ENCODE measurements around the gene CFAP97. TPM values are rescaled to one million over a fixed set of nuclear protein-coding genes. Genes with fewer than 3 reads are reported as not detected.

The CFAP97 gene
- 10 to 100 TPM in 4 of 5 donors, 1 to 10 TPM in 1; 8.7 to 39.8 (median 22.5) TPM for total RNA-seq
- 10 to 100 TPM in 1 of 3 donors, 1 to 10 TPM in 2; 4.8 to 11.0 (median 8.8) TPM for polyA plus RNA-seq
- long read RNA-seq, donor 1, partial matches to known transcripts: 6 of 6 reads
- long read RNA-seq, donor 1, other reads (novel, unspliced or antisense): 0 of 6 reads
- long read RNA-seq, donor 2, full-length matches to known transcripts: 3 of 3 reads
- long read RNA-seq, donor 2, partial matches to known transcripts: 0 of 3 reads
- long read RNA-seq, donor 2, other reads (novel, unspliced or antisense): 0 of 3 reads
- long read RNA-seq, donor 3, full-length matches to known transcripts: 1 of 1 reads
- long read RNA-seq, donor 3, partial matches to known transcripts: 0 of 1 reads
- long read RNA-seq, donor 3, other reads (novel, unspliced or antisense): 0 of 1 reads
- long read RNA-seq, donor 4: 0 reads
- long read RNA-seq, donor 5, full-length matches to known transcripts: 3 of 18 reads
- long read RNA-seq, donor 5, partial matches to known transcripts: 15 of 18 reads
- long read RNA-seq, donor 5, other reads (novel, unspliced or antisense): 0 of 18 reads
- long read RNA-seq, donor 6, full-length matches to known transcripts: 8 of 42 reads
- long read RNA-seq, donor 6, partial matches to known transcripts: 34 of 42 reads
- long read RNA-seq, donor 6, other reads (novel, unspliced or antisense): 0 of 42 reads
- long read RNA-seq, donor 7, full-length matches to known transcripts: 4 of 4 reads
- long read RNA-seq, donor 7, partial matches to known transcripts: 0 of 4 reads
- long read RNA-seq, donor 7, other reads (novel, unspliced or antisense): 0 of 4 reads
- long read RNA-seq, donor 8, full-length matches to known transcripts: 4 of 4 reads
- long read RNA-seq, donor 8, partial matches to known transcripts: 0 of 4 reads
- long read RNA-seq, donor 8, other reads (novel, unspliced or antisense): 0 of 4 reads
- long read RNA-seq, donor 9, partial matches to known transcripts: 8 of 8 reads
- long read RNA-seq, donor 9, other reads (novel, unspliced or antisense): 0 of 8 reads
- long read RNA-seq, donor 10, full-length matches to known transcripts: 4 of 12 reads
- long read RNA-seq, donor 10, partial matches to known transcripts: 8 of 12 reads
- long read RNA-seq, donor 10, other reads (novel, unspliced or antisense): 0 of 12 reads

DNA sequence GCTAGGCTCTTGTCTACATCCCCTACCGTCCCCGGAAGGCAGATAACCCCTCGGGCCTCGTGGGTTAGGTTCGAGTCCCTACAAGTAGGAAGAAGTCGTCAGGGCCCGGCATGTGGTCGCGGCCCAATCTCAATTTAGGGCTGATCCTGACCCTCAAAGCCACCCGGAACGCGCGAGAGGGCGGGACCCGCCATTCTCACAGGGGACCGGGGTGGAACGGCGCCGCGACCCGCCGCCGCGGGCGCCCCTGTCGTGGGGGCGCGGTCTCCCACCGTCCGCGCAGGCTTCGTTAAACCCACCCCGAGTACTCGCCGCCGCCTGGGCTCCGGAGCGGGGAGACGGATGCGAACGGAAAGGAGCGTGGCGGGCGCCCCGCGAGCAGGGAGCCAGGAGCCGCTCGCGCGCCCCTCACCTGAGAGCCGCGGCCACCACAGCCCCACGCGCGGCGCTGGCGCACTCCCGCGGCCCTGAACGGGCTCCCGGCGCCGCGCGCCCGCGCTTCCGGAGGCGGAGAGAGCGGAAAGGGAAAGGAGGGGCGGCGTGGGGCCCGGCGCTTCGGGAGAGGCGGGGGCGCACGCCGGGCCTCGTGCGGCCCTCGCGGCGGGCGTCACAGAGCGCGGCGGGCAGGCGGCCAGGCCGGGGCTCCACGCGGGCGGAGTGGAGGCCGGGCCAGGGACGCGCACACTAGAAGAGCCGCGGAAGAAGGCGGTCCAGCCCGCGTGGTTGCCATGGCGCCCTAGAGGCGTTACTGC, at the start of gene CFAP97:
Gene CFAP97 (minus strand): TSS at position 515 of the 752 bp plus-strand sequence. CDS start 12,804 bp downstream, outside the sequence.
- intact Hi-C loops (cut with DNase I; ENCODE audit: low total_unique reads): no loop called here
- WGBS, 5 donors: 0 to 1% (median 0%) methylated on average over 43 to 100 of the region's 103 CpGs

DNA sequence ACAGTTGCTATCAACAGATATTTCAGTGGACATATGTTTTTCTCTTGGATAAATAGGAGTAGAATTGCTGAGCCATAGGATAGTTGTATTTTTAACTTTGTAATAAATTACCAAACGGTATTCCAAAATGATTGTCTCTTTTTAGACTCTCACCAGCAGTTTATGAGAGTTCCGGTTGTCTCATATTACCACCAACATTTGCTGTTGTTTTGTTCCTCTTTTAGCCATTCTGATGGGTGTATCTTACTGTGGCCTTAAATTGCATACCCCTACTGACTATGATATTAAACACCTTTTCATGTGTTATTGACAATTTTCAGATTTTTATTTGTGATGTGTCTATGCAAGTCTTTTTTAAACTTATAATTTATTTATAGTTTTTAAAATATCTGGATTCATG, 45.3 kb upstream of the CFAP97 start:
- WGBS, 5 donors: 75 to 84% (median 80%) methylated on average over 2 of the region's 2 CpGs
- intact Hi-C loops (cut with DNase I; ENCODE audit: low total_unique reads): no loop called here
- no peak overlapping the region for H3K4me3 ChIP-seq
- H3K36me3 ChIP-seq: no peaks in the 10 kb centered on the region
- no peak overlapping the region for H3K27ac ChIP-seq
- no peaks in the 10 kb centered on the region for H3K9me3 ChIP-seq
- DNase-seq: no peak
- no peak for TF ChIP-seq POLR2A (IDR thresholded peaks at IDR 0.05)
- H3K27me3 ChIP-seq: no peaks in the 10 kb centered on the region
- peaks cover 0 to 12% (median 0%) of the 10 kb centered on the region in 4 donors for H3K4me1 ChIP-seq

More for the DNA sequence above, at the start of gene CFAP97:
- Histone ChIP-seq H3K4me3 (peak within 1 kb of the TSS; percentile 69 to 88 (median 81)), H3K27me3 (no peaks in the 10 kb centered on the region), H3K9me3 (no peaks in the 10 kb centered on the region), H3K36me3 (peaks cover 0 to 6% (median 0%) of the 10 kb centered on the region in 4 donors), H3K4me1 (peaks cover 20 to 37% (median 28%) of the 10 kb centered on the region in 4 donors), H3K27ac (peak within 1 kb of the TSS; percentile 96 to 99 (median 98))
- peak; percentile 92 to 96 for DNase-seq
- TF ChIP-seq POLR2AphosphoS5 (IDR thresholded peaks at IDR 0.05) (peak; percentile 11 to 62 (median 45)), POLR2A (IDR thresholded peaks at IDR 0.05) (no peak)

DNA sequence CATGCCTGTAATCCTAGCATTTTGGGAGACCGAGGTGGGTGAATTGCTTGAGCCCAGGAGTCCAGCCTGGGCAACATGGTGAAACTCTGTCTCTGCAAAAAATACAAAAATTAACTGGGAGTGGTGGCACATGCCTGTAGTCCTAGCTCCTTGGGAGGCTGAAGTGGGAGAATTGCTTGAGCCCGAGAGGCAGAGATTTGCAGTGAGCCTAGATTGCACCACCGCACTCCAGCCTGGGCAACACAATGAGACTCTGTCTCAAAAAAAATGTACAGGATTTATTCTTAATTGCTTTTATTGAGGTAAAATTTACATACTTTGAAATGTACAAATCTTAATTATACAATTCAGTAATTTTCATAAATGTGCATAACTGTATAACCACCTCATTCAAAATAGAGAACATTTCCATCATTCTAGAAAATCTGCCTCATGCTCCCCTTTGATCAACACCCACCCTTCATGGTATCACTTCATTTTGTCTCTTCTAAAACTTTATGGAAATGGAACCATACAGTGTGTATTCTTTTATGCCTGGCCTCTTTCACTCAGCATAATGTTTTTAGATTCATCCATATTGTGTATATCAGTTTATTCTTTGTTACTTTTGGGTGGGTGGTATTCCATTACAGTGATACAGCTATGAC, 44.7 kb upstream of the CFAP97 start:
- Histone ChIP-seq H3K4me3 (no peak overlapping the region), H3K9me3 (no peaks in the 10 kb centered on the region), H3K4me1 (peaks cover 0 to 12% (median 0%) of the 10 kb centered on the region in 4 donors), H3K27ac (no peak overlapping the region), H3K36me3 (no peaks in the 10 kb centered on the region), H3K27me3 (no peaks in the 10 kb centered on the region)
- intact Hi-C loops (cut with DNase I; ENCODE audit: low total_unique reads): no loop called here
- DNase-seq: no peak
- WGBS, 5 donors: 93 to 99% (median 95%) methylated on average over 3 of the region's 3 CpGs
- TF ChIP-seq POLR2AphosphoS5 (IDR thresholded peaks at IDR 0.05) (no peak), POLR2A (IDR thresholded peaks at IDR 0.05) (no peak), EP300 (IDR thresholded peaks at IDR 0.05) (no peak)
- TF ChIP-seq, protein P1, sequence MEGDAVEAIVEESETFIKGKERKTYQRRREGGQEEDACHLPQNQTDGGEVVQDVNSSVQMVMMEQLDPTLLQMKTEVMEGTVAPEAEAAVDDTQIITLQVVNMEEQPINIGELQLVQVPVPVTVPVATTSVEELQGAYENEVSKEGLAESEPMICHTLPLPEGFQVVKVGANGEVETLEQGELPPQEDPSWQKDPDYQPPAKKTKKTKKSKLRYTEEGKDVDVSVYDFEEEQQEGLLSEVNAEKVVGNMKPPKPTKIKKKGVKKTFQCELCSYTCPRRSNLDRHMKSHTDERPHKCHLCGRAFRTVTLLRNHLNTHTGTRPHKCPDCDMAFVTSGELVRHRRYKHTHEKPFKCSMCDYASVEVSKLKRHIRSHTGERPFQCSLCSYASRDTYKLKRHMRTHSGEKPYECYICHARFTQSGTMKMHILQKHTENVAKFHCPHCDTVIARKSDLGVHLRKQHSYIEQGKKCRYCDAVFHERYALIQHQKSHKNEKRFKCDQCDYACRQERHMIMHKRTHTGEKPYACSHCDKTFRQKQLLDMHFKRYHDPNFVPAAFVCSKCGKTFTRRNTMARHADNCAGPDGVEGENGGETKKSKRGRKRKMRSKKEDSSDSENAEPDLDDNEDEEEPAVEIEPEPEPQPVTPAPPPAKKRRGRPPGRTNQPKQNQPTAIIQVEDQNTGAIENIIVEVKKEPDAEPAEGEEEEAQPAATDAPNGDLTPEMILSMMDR (IDR thresholded peaks at IDR 0.05): no peak

DNA sequence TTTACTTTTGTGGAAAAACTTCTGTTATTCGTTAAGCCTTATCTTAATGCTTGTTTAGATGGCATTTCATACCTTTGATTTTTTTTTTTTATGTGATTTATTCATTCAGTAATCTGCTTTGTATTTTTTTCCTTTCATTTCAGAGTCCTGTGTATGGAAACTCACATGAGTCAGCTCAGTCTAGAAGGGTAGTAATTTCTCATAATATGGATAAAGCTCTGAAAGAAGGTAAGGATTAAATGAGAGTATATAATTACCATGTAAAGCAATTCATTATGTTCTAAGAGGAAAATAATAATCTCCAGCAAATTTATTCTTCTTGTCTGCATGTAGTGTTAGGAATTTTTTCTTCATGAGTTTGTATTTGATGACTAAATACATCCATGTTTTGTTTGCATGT, 43.4 kb upstream of the CFAP97 start:
- 46 to 65% (median 49%) methylated on average over 1 of the region's 1 CpG for WGBS, 5 donors
- intact Hi-C loops (cut with DNase I; ENCODE audit: low total_unique reads): no loop called here
- Histone ChIP-seq H3K4me3 (no peak overlapping the region), H3K36me3 (no peaks in the 10 kb centered on the region), H3K9me3 (no peaks in the 10 kb centered on the region), H3K27ac (no peak overlapping the region), H3K4me1 (peaks cover 0 to 12% (median 3%) of the 10 kb centered on the region in 4 donors), H3K27me3 (no peaks in the 10 kb centered on the region)
- no peak for DNase-seq
- no peak for TF ChIP-seq POLR2AphosphoS5 (IDR thresholded peaks at IDR 0.05)
- TF ChIP-seq EP300 (IDR thresholded peaks at IDR 0.05): no peak
- TF ChIP-seq, protein P1 (IDR thresholded peaks at IDR 0.05): no peak
- no peak for TF ChIP-seq POLR2A (IDR thresholded peaks at IDR 0.05)

Data from stomach (tissue), 19 donors.